ENCODE measurements around the gene LRRTM4.

DNA sequence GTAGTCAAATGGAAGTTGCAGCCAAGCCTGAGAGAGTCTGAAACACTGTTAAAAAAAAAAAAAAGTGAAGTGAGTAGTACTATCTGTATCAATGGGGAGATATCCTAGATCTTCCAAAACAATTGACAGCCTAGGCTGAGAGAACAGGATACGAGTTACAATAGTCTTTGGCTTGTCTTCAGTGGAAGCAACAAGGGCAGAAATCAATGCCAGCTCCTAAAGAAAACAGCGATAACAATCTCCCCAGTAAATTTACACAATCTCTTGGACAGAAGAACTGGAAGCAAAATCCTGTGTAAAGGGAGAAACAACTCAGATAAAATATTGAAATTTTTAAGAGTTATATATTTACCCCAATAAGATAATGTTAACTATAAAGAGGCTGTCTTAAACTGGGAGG lies 508.7 kb downstream of the LRRTM4 start:
- TF ChIP-seq EZH2 (IDR thresholded peaks at IDR 0.05; ENCODE audit: insufficient read depth, poor library complexity, severe bottlenecking) (no peak), EZH2phosphoT487 (IDR thresholded peaks at IDR 0.05; ENCODE audit: insufficient read depth, low read depth) (no peak)

Measured in GM23248 (cell line).